ENCODE results near the gene MMP17. TPM values are rescaled to one million over a fixed set of nuclear protein-coding genes. Genes with fewer than 3 reads are reported as not detected.

The MMP17 gene
- total and polyA plus RNA-seq, 2 donors (not counting 3 experiments of a cell fraction or from before 2014, with no cell fraction given): 3.6 to 10.8 TPM

GRCh38 chr12:131801254-131801866 lies 26.8 kb upstream of the MMP17 start:
- no TSS peak for BruUV-seq (replicated peaks)
- POLR2A ChIA-PET: no interaction called here
- Histone ChIP-seq H4K20me1 (replicated peaks; ENCODE audit: control insufficient read depth, extremely low read depth, insufficient read depth, low read length) (no peaks in the 10 kb centered on the region), H3K36me3 (ENCODE audit: control insufficient read depth in 2 of 2, extremely low read depth in 1 of 2, insufficient read depth in 2 of 2, low read length in 2 of 2) (peaks cover 3 to 7% of the 10 kb centered on the region in 2 experiments), H3K9me3 (replicated peaks; ENCODE audit: control insufficient read depth, insufficient read depth, low read length) (no peaks in the 10 kb centered on the region), H3K4me3 (replicated peaks in 1 of 3; ENCODE audit: insufficient read depth in 1 of 3, low read depth in 1 of 3, low read length in 3 of 3) (no peak overlapping the region), H3K4me1 (ENCODE audit: control insufficient read depth, extremely low read depth, insufficient read depth, low read length) (peaks cover 8% of the 10 kb centered on the region), H3K9me1 (replicated peaks; ENCODE audit: control insufficient read depth, extremely low read depth, insufficient read depth, low read length) (no peaks in the 10 kb centered on the region), H3K79me2 (ENCODE audit: control insufficient read depth, insufficient read depth, low read length) (no peaks in the 10 kb centered on the region), H3K27me3 (ENCODE audit: control insufficient read depth in 2 of 2, insufficient read depth in 2 of 2, low read length in 2 of 2) (no peaks in the 10 kb centered on the region), H2AFZ (ENCODE audit: low read depth, low read length) (no peak overlapping the region), H3K4me2 (ENCODE audit: insufficient read depth, low read length) (no peak overlapping the region), H3K27ac (ENCODE audit: insufficient read depth, low read depth, low read length) (no peak overlapping the region), H3K9ac (replicated peaks; ENCODE audit: extremely low read depth, insufficient read depth, low read length) (no peak overlapping the region)
- no peak for TF ChIP-seq POLR2AphosphoS5 (IDR thresholded peaks at IDR 0.05; ENCODE audit: insufficient read depth, low read depth, low read length)
- TF ChIP-seq JUN (IDR thresholded peaks at IDR 0.05; ENCODE audit: borderline replicate concordance, insufficient read depth, insufficient read length, low read depth): no peak
- no peak for TF ChIP-seq POLR2A (IDR thresholded peaks at IDR 0.05; ENCODE audit: low read depth, low read length)
- no peak for TF ChIP-seq EZH2 (IDR thresholded peaks at IDR 0.05; ENCODE audit: borderline replicate concordance, low read depth, low read length, severe bottlenecking)
- TF ChIP-seq GATA2 (IDR thresholded peaks at IDR 0.05; ENCODE audit: insufficient read depth, insufficient read length, low read depth, low read length): no peak
- TF ChIP-seq CTCF (IDR thresholded peaks at IDR 0.05; ENCODE audit: extremely low read depth in 1 of 2, insufficient read depth in 1 of 2, low read depth in 1 of 2, low read length in 2 of 2): no peak
- no peak for TF ChIP-seq MYC (IDR thresholded peaks at IDR 0.05; ENCODE audit: low read depth, low read length)
- no peak for TF ChIP-seq FOS (IDR thresholded peaks at IDR 0.05; ENCODE audit: borderline replicate concordance, insufficient read depth, low read length)
- no peak for TF ChIP-seq MAX (IDR thresholded peaks at IDR 0.05; ENCODE audit: insufficient read depth, insufficient read length)
- CTCF ChIA-PET: no interaction called here
- FAIRE-seq (no peak), DNase-seq (ENCODE audit: low read depth, low spot score) (no peak)
- dilution Hi-C loops (cut with MboI; ENCODE audit: extremely low pct_ligation_motif_present, low sequenced_read_pairs) (no loop called here), intact Hi-C loops (cut with micrococcal nuclease) (no loop called here)
